ENCODE measurements around the gene RNGTT.
"Not testable (repeated sequence)": the region's sequence is repeated elsewhere in the genome, so short reads cannot be mapped to it uniquely, and the experiment has no call there.

RNGTT gene

GRCh38 chr6:88910922-88911778 lies 52.3 kb downstream of the RNGTT start:
- peaks cover 5 to 16% (median 10%) of the 10 kb centered on the region in 11 experiments; a peak in 16 of 22 replicates for H3K9me3 ChIP-seq (replicated peaks in 1 of 11)
- H3K4me3 ChIP-seq: no peak overlapping the region
- no peaks in the 10 kb centered on the region for H3K27me3 ChIP-seq
- H3K4me2 ChIP-seq: peak overlapping the region in 3 of 11 experiments; percentile 9 to 20 (median 16); a peak in 3 of 22 replicates
- TF ChIP-seq Cebpa-rat (IDR thresholded peaks at IDR 0.05): no peak
- H3K27ac ChIP-seq: no peak overlapping the region
- no peak overlapping the region for H3K9ac ChIP-seq
- H3K4me1 ChIP-seq: peaks cover 11 to 25% (median 19%) of the 10 kb centered on the region in 10 experiments
- H3K36me3 ChIP-seq: peaks cover 0 to 11% (median 0%) of the 10 kb centered on the region in 11 experiments; a peak in 4 of 22 replicates
- H4K20me1 ChIP-seq: peaks cover 0 to 7% (median 0%) of the 10 kb centered on the region in 11 experiments; a peak in 2 of 22 replicates

DNA sequence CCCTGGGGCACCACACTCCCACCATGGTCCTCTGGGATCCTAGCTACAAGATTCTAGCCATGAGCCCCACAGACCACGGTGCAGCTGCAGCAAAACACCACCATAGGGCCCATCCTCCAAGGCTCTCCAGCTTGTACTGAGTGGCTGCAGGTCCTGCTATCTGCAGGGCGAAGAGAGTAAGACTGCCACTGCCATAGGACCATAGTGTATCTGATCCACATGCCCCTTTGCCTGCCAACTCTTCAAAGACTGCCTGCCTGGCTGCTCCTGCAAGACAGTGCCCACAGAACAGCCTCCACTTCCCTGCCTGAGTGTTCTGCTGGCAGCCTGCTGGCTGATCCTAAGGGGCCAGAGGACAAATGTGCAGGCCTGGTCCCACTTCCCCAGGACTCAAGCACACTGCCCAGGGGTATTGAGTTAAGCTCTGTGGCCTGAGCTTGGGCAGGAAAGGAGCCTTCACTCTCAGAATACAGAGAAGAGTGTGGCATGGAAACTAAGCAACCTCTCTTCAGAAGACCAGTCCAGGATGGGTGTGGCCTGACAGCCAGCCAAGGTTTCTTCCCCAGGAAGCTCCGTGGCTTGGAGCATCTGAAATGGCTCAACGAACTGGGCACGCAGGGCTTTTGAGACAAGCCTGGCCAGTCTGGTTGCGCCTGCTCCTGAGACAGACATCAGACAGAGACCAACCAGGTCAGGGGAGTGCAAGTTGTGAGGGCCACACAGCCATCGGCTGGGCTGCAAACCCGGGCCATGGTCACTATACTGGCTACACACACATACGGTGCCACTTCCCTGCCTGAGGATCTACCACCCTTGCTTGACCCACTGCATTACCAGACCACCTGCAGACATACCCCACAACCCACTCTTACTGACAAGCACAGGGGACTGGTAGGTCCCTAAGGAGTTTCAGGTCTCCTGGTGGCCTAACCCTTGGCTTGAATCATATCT lies 54.5 kb downstream of the RNGTT start:
- no peak overlapping the region for H3K9ac ChIP-seq
- peaks cover 0 to 10% (median 0%) of the 10 kb centered on the region in 11 experiments; a peak in 4 of 22 replicates for H3K9me3 ChIP-seq (replicated peaks in 1 of 11)
- H3K27ac ChIP-seq: no peak overlapping the region
- peak overlapping the region in 10 of 11 experiments; percentile 36 to 60 (median 41); a peak in 17 of 22 replicates for H3K4me2 ChIP-seq
- no peak for TF ChIP-seq Cebpa-rat (IDR thresholded peaks at IDR 0.05)
- H3K36me3 ChIP-seq: peaks cover 0 to 20% (median 12%) of the 10 kb centered on the region in 11 experiments; a peak in 14 of 22 replicates
- peaks cover 11 to 25% (median 19%) of the 10 kb centered on the region in 10 experiments for H3K4me1 ChIP-seq
- H3K27me3 ChIP-seq: no peaks in the 10 kb centered on the region
- H4K20me1 ChIP-seq: peaks cover 0 to 7% (median 0%) of the 10 kb centered on the region in 11 experiments; a peak in 2 of 22 replicates
- no peak overlapping the region for H3K4me3 ChIP-seq

- not testable (repeated sequence) for H3K4me2 ChIP-seq, H3K4me3 ChIP-seq, H3K27ac ChIP-seq, H4K20me1 ChIP-seq, H3K27me3 ChIP-seq, H3K9ac ChIP-seq
- H3K9me3 ChIP-seq (replicated peaks in 1 of 11): peaks cover 0 to 10% (median 0%) of the 10 kb centered on the region in 11 experiments; a peak in 5 of 22 replicates
- H3K4me1 ChIP-seq: peaks cover 11 to 25% (median 19%) of the 10 kb centered on the region in 10 experiments
- H3K36me3 ChIP-seq: peaks cover 3 to 36% (median 15%) of the 10 kb centered on the region in 11 experiments; a peak in 16 of 22 replicates
Observed at GRCh38 chr6:88907148-88907547, 56.3 kb downstream of the RNGTT start.

DNA sequence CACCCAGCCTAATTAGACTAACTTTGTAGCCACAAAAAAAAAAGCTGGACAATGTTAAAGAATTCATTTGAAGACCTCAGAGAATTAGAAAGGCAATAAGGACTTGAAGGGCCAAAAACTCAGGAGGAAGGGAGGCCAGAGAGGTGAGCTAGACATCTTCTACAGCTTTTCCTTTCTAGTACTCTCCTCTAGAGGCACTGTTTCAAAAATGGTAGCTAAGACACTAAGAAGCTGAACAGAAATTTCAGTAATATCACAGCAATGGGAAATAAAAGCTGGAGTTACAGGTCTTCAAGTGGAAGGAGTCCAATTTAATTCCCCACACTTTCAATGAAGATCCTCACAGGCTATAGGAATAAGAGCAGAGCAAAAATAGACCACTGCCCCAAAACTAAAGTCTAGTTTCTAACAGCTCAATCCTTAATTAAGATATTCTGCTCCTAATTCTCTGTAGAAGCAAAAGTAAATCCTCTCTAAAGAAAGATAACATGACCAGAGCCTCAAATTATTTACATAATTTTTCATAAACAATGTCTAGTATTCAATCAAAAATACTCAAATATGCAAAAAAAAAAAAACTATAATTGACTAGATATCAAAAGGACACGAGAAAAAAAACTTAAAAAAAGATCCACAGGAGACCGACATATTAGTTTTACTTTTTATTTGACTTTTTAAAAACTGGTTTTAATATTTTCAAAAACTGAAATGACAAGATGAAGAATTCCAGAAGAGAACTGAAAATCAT lies 63.7 kb downstream of the RNGTT start:
- H4K20me1 ChIP-seq: no peaks in the 10 kb centered on the region

GRCh38 chr6:88895911-88896310 lies 67.5 kb downstream of the RNGTT start:
- no peak for TF ChIP-seq Cebpa-rat (IDR thresholded peaks at IDR 0.05)
- no peak overlapping the region for H3K9ac ChIP-seq
- H3K9me3 ChIP-seq (replicated peaks in 1 of 11): 0 out of 22 replicates have a peak, but pooled peaks cover 0 to 3% (median 0%) of the 10 kb centered on the region in 11 experiments
- no peak overlapping the region for H3K27ac ChIP-seq
- H3K4me1 ChIP-seq: no peaks in the 10 kb centered on the region
- no peaks in the 10 kb centered on the region for H4K20me1 ChIP-seq
- no peak overlapping the region for H3K4me2 ChIP-seq
- H3K4me3 ChIP-seq: no peak overlapping the region
- H3K36me3 ChIP-seq: peaks cover 0 to 26% (median 0%) of the 10 kb centered on the region in 11 experiments; a peak in 4 of 22 replicates
- H3K27me3 ChIP-seq: no peaks in the 10 kb centered on the region

More for the DNA sequence above, 63.7 kb downstream of the RNGTT start:
- Histone ChIP-seq H3K4me2 (no peak overlapping the region), H3K4me1 (no peaks in the 10 kb centered on the region), H3K27ac (no peak overlapping the region), H3K36me3 (peaks cover 6 to 38% (median 20%) of the 10 kb centered on the region in 11 experiments; a peak in 17 of 22 replicates), H3K9ac (no peak overlapping the region), H3K9me3 (replicated peaks in 1 of 11) (peaks cover 0 to 5% (median 0%) of the 10 kb centered on the region in 11 experiments; a peak in 1 of 22 replicates), H3K4me3 (no peak overlapping the region), H3K27me3 (no peaks in the 10 kb centered on the region)
- TF ChIP-seq Cebpa-rat (IDR thresholded peaks at IDR 0.05): no peak

GRCh38 chr6:88890860-88891845 lies 72.3 kb downstream of the RNGTT start:
- Histone ChIP-seq H3K4me2 (no peak overlapping the region), H3K27me3 (no peaks in the 10 kb centered on the region), H3K9ac (no peak overlapping the region), H3K4me3 (no peak overlapping the region), H3K9me3 (replicated peaks in 1 of 11) (0 out of 22 replicates have a peak, but pooled peaks cover 0 to under 1% (median 0%) of the 10 kb centered on the region in 11 experiments), H3K4me1 (no peaks in the 10 kb centered on the region), H3K36me3 (peaks cover 0 to 35% (median 13%) of the 10 kb centered on the region in 11 experiments; a peak in 14 of 22 replicates), H3K27ac (no peak overlapping the region), H4K20me1 (no peaks in the 10 kb centered on the region)
- no peak for TF ChIP-seq Cebpa-rat (IDR thresholded peaks at IDR 0.05)

DNA sequence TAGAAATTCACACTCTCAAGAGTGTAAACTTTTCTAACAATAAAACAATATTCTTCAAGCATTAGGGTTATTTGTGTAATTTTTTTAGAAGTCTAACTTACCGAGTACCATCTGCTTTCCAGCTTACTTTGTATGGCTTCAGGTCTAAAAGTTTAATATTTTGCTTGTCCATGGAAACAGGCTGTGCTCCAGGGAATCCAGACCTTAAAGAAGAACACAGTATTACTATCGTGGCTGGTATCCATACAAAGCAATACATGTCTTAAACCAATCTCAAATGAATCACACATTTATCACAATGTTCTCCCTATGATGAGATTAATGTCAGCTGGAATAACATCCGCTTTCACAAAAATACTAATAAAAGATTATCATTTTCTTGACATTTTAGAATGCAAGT lies 73.0 kb downstream of the RNGTT start:
- no peak overlapping the region for H3K9ac ChIP-seq
- TF ChIP-seq Cebpa-rat (IDR thresholded peaks at IDR 0.05): no peak
- H3K9me3 ChIP-seq (replicated peaks in 1 of 11): 0 out of 22 replicates have a peak, but pooled peaks cover 0 to 5% (median 0%) of the 10 kb centered on the region in 11 experiments
- H3K36me3 ChIP-seq: peaks cover 0 to 43% (median 15%) of the 10 kb centered on the region in 11 experiments; a peak in 14 of 22 replicates
- H3K4me2 ChIP-seq: no peak overlapping the region
- no peaks in the 10 kb centered on the region for H3K27me3 ChIP-seq
- no peaks in the 10 kb centered on the region for H3K4me1 ChIP-seq
- H3K27ac ChIP-seq: no peak overlapping the region
- H3K4me3 ChIP-seq: no peak overlapping the region
- no peaks in the 10 kb centered on the region for H4K20me1 ChIP-seq

Measured in BLaER1 treated with 17β-estradiol and CSF1 and Interleukin-3, amounts not matched to agents 10 nM and 100 nM (cell line).